Prostate gland (tissue), 2 donors: ENCODE results near the gene LRRC14B. TPM values are rescaled to one million over a fixed set of nuclear protein-coding genes. Genes with fewer than 3 reads are reported as not detected.

Source experiments
- DNase-seq: peaks from one replicate; pipeline ENCODE4 v3.0.0-alpha.2; 2019; ENCODE audit warnings: low spot score
- H3K27ac ChIP-seq, 2 donors: fragments of 200-600 bp; sonication (generic); 2 replicates each; pipeline ENCODE4 v1.5.1; 2017 to 2019
- H3K27me3 ChIP-seq: fragments of 200-600 bp; sonication (generic); replicated peaks from 2 replicates; pipeline ENCODE4 v1.5.1; 2019; ENCODE audit not compliant: insufficient read depth
- H3K36me3 ChIP-seq, 2 donors: fragments of 200-600 bp; sonication (generic); 1 replicate in 1 of 2; 2 replicates in 1 of 2; pipeline versions ENCODE4 v1.5.1 to v1.8.1; 2017 to 2019
- H3K4me1 ChIP-seq: fragments of 200-600 bp; sonication (generic); replicated peaks from 2 replicates; pipeline ENCODE4 v1.5.1; 2019
- H3K4me3 ChIP-seq, 2 donors: fragments of 200-600 bp; sonication (generic); 2 replicates each; pipeline ENCODE4 v1.5.1; 2017 to 2019
- H3K9me3 ChIP-seq: fragments of 200-600 bp; sonication (generic); 2 replicates; pipeline ENCODE4 v1.5.1; 2017
- POLR2A ChIP-seq: fragments of 450-650 bp; IDR thresholded peaks from one replicate; pipeline ENCODE4 v1.6.1; 2016; ENCODE audit warnings: antibody characterized with exemption, mild to moderate bottlenecking
- POLR2AphosphoS5 ChIP-seq: sonication (generic); formaldehyde crosslinking; IDR thresholded peaks from one replicate; pipeline ENCODE4 v1.6.1; 2017; ENCODE audit warnings: antibody characterized with exemption
- WGBS: methylation state at CpG from one replicate; pipeline ENCODE4 v1.1.5; 2018; 5-methylcytosine and 5-hydroxymethylcytosine counted together
- intact Hi-C: fragments of 100-400 bp; cut with DNase I; formaldehyde crosslinking; loops from one replicate; pipeline ENCODE4 v1.14.2; 2022
- total RNA-seq, 2 donors: library from RNA; depleted of rRNA; stranded (reverse); fragments of >200 nt; gene quantifications; one replicate each; pipeline ENCODE4 v1.1.0, GENCODE V29; 2016
- TF ChIP-seq, protein P1 (sequence below), 4 experiments: fragments of 200-600 bp in 2 of 4; fragments of 450-650 bp in 2 of 4; sonication (generic) in 2 of 4; IDR thresholded peaks; 1 replicate in 3 of 4; 2 replicates in 1 of 4; pipeline ENCODE4 v1.5.1; 2016 to 2019; ENCODE audit warnings: antibody characterized with exemption in 4 of 4, mild to moderate bottlenecking in 2 of 4, moderate library complexity in 2 of 4

Gene LRRC14B
- total RNA-seq, 2 donors from 2014 or later: 1.0 TPM; not detected in 1

DNA sequence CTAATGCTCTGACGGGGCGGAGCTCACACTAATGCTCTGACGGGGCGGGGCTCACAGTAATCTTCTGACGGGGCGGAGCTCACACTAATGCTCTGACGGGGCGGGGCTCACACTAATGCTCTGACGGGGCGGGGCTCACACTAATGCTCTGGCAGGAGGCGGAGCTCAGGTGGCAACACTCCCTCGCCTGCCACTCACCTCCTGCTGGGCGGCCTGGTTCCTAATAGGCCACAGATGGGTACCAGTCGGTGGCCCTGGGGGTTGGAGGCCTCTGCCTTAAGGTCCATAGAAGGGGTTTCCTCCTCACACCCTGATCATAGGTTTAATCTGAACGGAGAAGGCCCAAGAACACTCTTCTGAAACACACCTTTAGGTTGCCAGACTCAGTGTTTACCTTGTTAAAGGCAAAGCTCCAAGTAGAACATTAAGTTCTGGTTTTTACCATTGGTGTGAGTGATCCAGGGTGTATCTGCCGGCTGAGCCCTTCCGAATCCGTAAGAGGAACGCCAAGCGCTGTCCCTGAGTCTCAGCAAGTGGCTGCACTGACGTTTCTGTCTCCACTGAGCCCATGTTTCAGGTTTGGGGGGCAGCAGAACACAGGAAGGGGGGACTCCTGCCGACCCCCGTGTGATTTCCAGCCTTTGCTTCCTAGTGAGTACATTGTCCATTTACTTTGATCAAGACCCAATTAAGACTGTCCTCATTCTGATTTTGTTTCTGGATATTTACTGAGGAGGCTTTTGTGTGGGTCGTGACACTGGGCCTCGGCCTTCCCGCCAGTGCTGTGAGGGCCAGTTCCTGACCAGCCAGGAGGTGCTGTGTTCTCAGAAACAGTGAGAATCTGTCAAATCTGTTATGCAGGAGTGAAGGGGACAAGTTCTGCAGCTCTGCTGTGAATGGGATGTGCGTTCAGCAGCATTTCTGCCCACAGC, 24.6 kb upstream of the LRRC14B start:
- H3K4me3 ChIP-seq: no peak overlapping the region
- H3K27ac ChIP-seq: peak overlapping the region; percentile 74 to 79
- intact Hi-C loops: no loop called here
- no peaks in the 10 kb centered on the region for H3K36me3 ChIP-seq
- no peaks in the 10 kb centered on the region for H3K9me3 ChIP-seq
- 74% methylated on average over 27 of the region's 27 CpGs for WGBS
- peaks cover 4% of the 10 kb centered on the region for H3K4me1 ChIP-seq
- peak; percentile 91 for TF ChIP-seq POLR2AphosphoS5
- TF ChIP-seq, protein P1, sequence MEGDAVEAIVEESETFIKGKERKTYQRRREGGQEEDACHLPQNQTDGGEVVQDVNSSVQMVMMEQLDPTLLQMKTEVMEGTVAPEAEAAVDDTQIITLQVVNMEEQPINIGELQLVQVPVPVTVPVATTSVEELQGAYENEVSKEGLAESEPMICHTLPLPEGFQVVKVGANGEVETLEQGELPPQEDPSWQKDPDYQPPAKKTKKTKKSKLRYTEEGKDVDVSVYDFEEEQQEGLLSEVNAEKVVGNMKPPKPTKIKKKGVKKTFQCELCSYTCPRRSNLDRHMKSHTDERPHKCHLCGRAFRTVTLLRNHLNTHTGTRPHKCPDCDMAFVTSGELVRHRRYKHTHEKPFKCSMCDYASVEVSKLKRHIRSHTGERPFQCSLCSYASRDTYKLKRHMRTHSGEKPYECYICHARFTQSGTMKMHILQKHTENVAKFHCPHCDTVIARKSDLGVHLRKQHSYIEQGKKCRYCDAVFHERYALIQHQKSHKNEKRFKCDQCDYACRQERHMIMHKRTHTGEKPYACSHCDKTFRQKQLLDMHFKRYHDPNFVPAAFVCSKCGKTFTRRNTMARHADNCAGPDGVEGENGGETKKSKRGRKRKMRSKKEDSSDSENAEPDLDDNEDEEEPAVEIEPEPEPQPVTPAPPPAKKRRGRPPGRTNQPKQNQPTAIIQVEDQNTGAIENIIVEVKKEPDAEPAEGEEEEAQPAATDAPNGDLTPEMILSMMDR (IDR thresholded peaks at IDR 0.05): no peak
- peak; percentile 69 for DNase-seq
- no peaks in the 10 kb centered on the region for H3K27me3 ChIP-seq

DNA sequence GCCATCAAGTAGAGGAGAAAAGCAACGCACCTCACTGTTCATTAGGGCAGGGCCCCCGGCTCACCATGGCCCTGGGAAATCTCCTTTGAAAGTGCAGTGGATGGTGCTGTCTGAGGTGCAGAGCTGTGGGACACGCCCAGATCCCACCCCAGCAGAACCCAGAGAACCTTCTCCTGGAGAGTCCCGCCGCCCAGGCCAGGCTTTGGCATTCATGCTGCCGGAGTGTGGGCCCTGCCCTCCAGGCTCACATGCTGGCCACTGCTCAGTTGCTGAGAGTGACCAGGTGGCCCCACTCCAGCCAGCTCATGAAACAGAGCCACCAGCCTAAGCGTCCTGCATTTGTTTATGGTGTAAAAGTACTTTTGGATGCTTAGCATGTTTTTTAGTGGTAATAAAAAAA, 23.8 kb upstream of the LRRC14B start:
- peaks cover 4% of the 10 kb centered on the region for H3K4me1 ChIP-seq
- TF ChIP-seq, protein P1 (IDR thresholded peaks at IDR 0.05): no peak
- TF ChIP-seq POLR2AphosphoS5 (no peak), POLR2A (no peak)
- no peak for DNase-seq
- 72% methylated on average over 7 of the region's 7 CpGs for WGBS
- no peaks in the 10 kb centered on the region for H3K36me3 ChIP-seq
- H3K4me3 ChIP-seq: no peak overlapping the region
- no peaks in the 10 kb centered on the region for H3K9me3 ChIP-seq
- no peaks in the 10 kb centered on the region for H3K27me3 ChIP-seq
- intact Hi-C loops: no loop called here
- H3K27ac ChIP-seq: peak overlapping the region; percentile 74 to 79

GRCh38 chr5:167982-168660, 23.2 kb upstream of the LRRC14B start:
- Histone ChIP-seq H3K9me3 (no peaks in the 10 kb centered on the region), H3K27ac (peak overlapping the region; percentile 74 to 79), H3K36me3 (no peaks in the 10 kb centered on the region), H3K4me1 (peaks cover 4% of the 10 kb centered on the region), H3K4me3 (no peak overlapping the region), H3K27me3 (no peaks in the 10 kb centered on the region)
- intact Hi-C loops: no loop called here
- 68% methylated on average over 17 of the region's 18 CpGs for WGBS
- no peak for DNase-seq
- TF ChIP-seq, protein P1 (IDR thresholded peaks at IDR 0.05): no peak

- Histone ChIP-seq H3K4me3 (no peak overlapping the region), H3K27ac (no peak overlapping the region), H3K36me3 (no peaks in the 10 kb centered on the region), H3K27me3 (no peaks in the 10 kb centered on the region), H3K4me1 (peaks cover 4% of the 10 kb centered on the region), H3K9me3 (no peaks in the 10 kb centered on the region)
- intact Hi-C loops: no loop called here
- no peak for DNase-seq
- 74% methylated on average over 32 of the region's 32 CpGs for WGBS
- TF ChIP-seq POLR2AphosphoS5: no peak
- TF ChIP-seq POLR2A: no peak
- TF ChIP-seq, protein P1 (IDR thresholded peaks at IDR 0.05): no peak
These were observed 22.1 kb upstream of the LRRC14B start for GRCh38 chr5:169071-169727.
